ENCODE results near the gene SALL1.

Gene SALL1

GRCh38 chr16:51166091-51166490 lies 15.0 kb upstream of the SALL1 start:
- Histone ChIP-seq H2AK5ac (ENCODE audit: low read length) (no peak overlapping the region), H3K4ac (ENCODE audit: low read depth, low read length) (no peak overlapping the region), H3K36me3 (ENCODE audit: control insufficient read depth in 1 of 2, insufficient read depth in 2 of 2, low read length in 2 of 2) (no peaks in the 10 kb centered on the region), H3K79me2 (ENCODE audit: control insufficient read depth, insufficient read depth, low read length, poor library complexity) (no peaks in the 10 kb centered on the region), H3K27ac (ENCODE audit: low read depth, low read length) (no peak overlapping the region), H3K18ac (ENCODE audit: low read length) (no peak overlapping the region), H3K9ac (ENCODE audit: low read length) (no peak overlapping the region), H3K79me1 (ENCODE audit: low read length) (peaks cover 6% of the 10 kb centered on the region), H2BK120ac (ENCODE audit: insufficient read depth, low read length, poor library complexity) (peak overlapping the region; percentile 36), H4K12ac (ENCODE audit: low read depth, low read length) (no peak overlapping the region), H3K4me3 (ENCODE audit: low read depth, low read length) (no peak overlapping the region), H2AFZ (ENCODE audit: insufficient read depth, low read length, poor library complexity) (no peak overlapping the region), H4K8ac (ENCODE audit: low read depth, low read length) (no peak overlapping the region), H3K23ac (ENCODE audit: low read length) (no peak overlapping the region), H4K91ac (ENCODE audit: low read depth, low read length) (no peak overlapping the region), H3K9me3 (ENCODE audit: insufficient read depth, low read depth, low read length) (peaks cover 1% of the 10 kb centered on the region), H3K14ac (ENCODE audit: low read length) (no peak overlapping the region), H3K4me2 (ENCODE audit: low read length) (no peak overlapping the region), H3K4me1 (ENCODE audit: control insufficient read depth in 1 of 2, insufficient read depth in 2 of 2, low read length in 2 of 2) (peaks cover 25 to 31% of the 10 kb centered on the region in 2 experiments), H2BK12ac (ENCODE audit: low read length) (peak overlapping the region; percentile 18), H3K27me3 (ENCODE audit: insufficient read depth, low read length) (no peaks in the 10 kb centered on the region), H2BK5ac (ENCODE audit: low read depth, low read length, poor library complexity) (no peak overlapping the region)
- no peak for DNase-seq
- WGBS (ENCODE audit: extremely low coverage, insufficient coverage, insufficient read length) = no CpG with 5 or more reads among the region's 3 CpGs

- Histone ChIP-seq H4K91ac (ENCODE audit: low read depth, low read length) (no peak overlapping the region), H3K4me2 (ENCODE audit: low read length) (no peak overlapping the region), H2AK5ac (ENCODE audit: low read length) (no peak overlapping the region), H2BK5ac (ENCODE audit: low read depth, low read length, poor library complexity) (no peak overlapping the region), H4K12ac (ENCODE audit: low read depth, low read length) (no peak overlapping the region), H3K18ac (ENCODE audit: low read length) (no peak overlapping the region), H3K36me3 (ENCODE audit: control insufficient read depth in 1 of 2, insufficient read depth in 2 of 2, low read length in 2 of 2) (no peaks in the 10 kb centered on the region), H2BK12ac (ENCODE audit: low read length) (no peak overlapping the region), H3K4me3 (ENCODE audit: low read depth, low read length) (no peak overlapping the region), H3K9me3 (ENCODE audit: insufficient read depth, low read depth, low read length) (no peaks in the 10 kb centered on the region), H4K8ac (ENCODE audit: low read depth, low read length) (no peak overlapping the region), H3K23ac (ENCODE audit: low read length) (no peak overlapping the region), H2AFZ (ENCODE audit: insufficient read depth, low read length, poor library complexity) (no peak overlapping the region), H3K4ac (ENCODE audit: low read depth, low read length) (no peak overlapping the region), H3K79me2 (ENCODE audit: control insufficient read depth, insufficient read depth, low read length, poor library complexity) (no peaks in the 10 kb centered on the region), H3K4me1 (ENCODE audit: control insufficient read depth in 1 of 2, insufficient read depth in 2 of 2, low read length in 2 of 2) (peaks cover 25 to 31% of the 10 kb centered on the region in 2 experiments), H3K27ac (ENCODE audit: low read depth, low read length) (no peak overlapping the region), H3K27me3 (ENCODE audit: insufficient read depth, low read length) (no peaks in the 10 kb centered on the region), H3K79me1 (ENCODE audit: low read length) (peaks cover 6% of the 10 kb centered on the region), H3K14ac (ENCODE audit: low read length) (no peak overlapping the region), H2BK120ac (ENCODE audit: insufficient read depth, low read length, poor library complexity) (no peak overlapping the region), H3K9ac (ENCODE audit: low read length) (no peak overlapping the region)
- no peak for DNase-seq
- WGBS (ENCODE audit: extremely low coverage, insufficient coverage, insufficient read length) = no CpG with 5 or more reads among the region's 1 CpG
Observed at GRCh38 chr16:51165043-51165442, 14.0 kb upstream of the SALL1 start.

GRCh38 chr16:51164574-51164973 lies 13.5 kb upstream of the SALL1 start:
- Histone ChIP-seq H3K4me1 (ENCODE audit: control insufficient read depth in 1 of 2, insufficient read depth in 2 of 2, low read length in 2 of 2) (peaks cover 25 to 31% of the 10 kb centered on the region in 2 experiments), H2AK5ac (ENCODE audit: low read length) (no peak overlapping the region), H3K4ac (ENCODE audit: low read depth, low read length) (no peak overlapping the region), H3K18ac (ENCODE audit: low read length) (no peak overlapping the region), H3K23ac (ENCODE audit: low read length) (no peak overlapping the region), H3K14ac (ENCODE audit: low read length) (no peak overlapping the region), H3K27ac (ENCODE audit: low read depth, low read length) (no peak overlapping the region), H3K79me2 (ENCODE audit: control insufficient read depth, insufficient read depth, low read length, poor library complexity) (no peaks in the 10 kb centered on the region), H2BK12ac (ENCODE audit: low read length) (peak overlapping the region; percentile 29), H3K9ac (ENCODE audit: low read length) (no peak overlapping the region), H3K9me3 (ENCODE audit: insufficient read depth, low read depth, low read length) (no peaks in the 10 kb centered on the region), H3K4me2 (ENCODE audit: low read length) (no peak overlapping the region), H3K36me3 (ENCODE audit: control insufficient read depth in 1 of 2, insufficient read depth in 2 of 2, low read length in 2 of 2) (no peaks in the 10 kb centered on the region), H3K27me3 (ENCODE audit: insufficient read depth, low read length) (no peaks in the 10 kb centered on the region), H2BK5ac (ENCODE audit: low read depth, low read length, poor library complexity) (no peak overlapping the region), H4K12ac (ENCODE audit: low read depth, low read length) (no peak overlapping the region), H2AFZ (ENCODE audit: insufficient read depth, low read length, poor library complexity) (no peak overlapping the region), H2BK120ac (ENCODE audit: insufficient read depth, low read length, poor library complexity) (no peak overlapping the region), H4K91ac (ENCODE audit: low read depth, low read length) (peak overlapping the region; percentile 9), H3K79me1 (ENCODE audit: low read length) (peaks cover 6% of the 10 kb centered on the region), H3K4me3 (ENCODE audit: low read depth, low read length) (no peak overlapping the region), H4K8ac (ENCODE audit: low read depth, low read length) (no peak overlapping the region)
- no peak for DNase-seq
- no CpG with 5 or more reads among the region's 2 CpGs for WGBS (ENCODE audit: extremely low coverage, insufficient coverage, insufficient read length)

- Histone ChIP-seq H3K4me3 (ENCODE audit: low read depth, low read length) (no peak overlapping the region), H3K4me2 (ENCODE audit: low read length) (no peak overlapping the region), H3K14ac (ENCODE audit: low read length) (peak overlapping the region; percentile 41), H2BK5ac (ENCODE audit: low read depth, low read length, poor library complexity) (no peak overlapping the region), H3K4me1 (ENCODE audit: control insufficient read depth in 1 of 2, insufficient read depth in 2 of 2, low read length in 2 of 2) (peaks cover 25 to 31% of the 10 kb centered on the region in 2 experiments), H3K9me3 (ENCODE audit: insufficient read depth, low read depth, low read length) (no peaks in the 10 kb centered on the region), H3K27me3 (ENCODE audit: insufficient read depth, low read length) (no peaks in the 10 kb centered on the region), H3K9ac (ENCODE audit: low read length) (no peak overlapping the region), H3K4ac (ENCODE audit: low read depth, low read length) (no peak overlapping the region), H2AFZ (ENCODE audit: insufficient read depth, low read length, poor library complexity) (no peak overlapping the region), H2BK12ac (ENCODE audit: low read length) (peak overlapping the region; percentile 51), H4K91ac (ENCODE audit: low read depth, low read length) (peak overlapping the region; percentile 7), H3K36me3 (ENCODE audit: control insufficient read depth in 1 of 2, insufficient read depth in 2 of 2, low read length in 2 of 2) (no peaks in the 10 kb centered on the region), H2BK120ac (ENCODE audit: insufficient read depth, low read length, poor library complexity) (no peak overlapping the region), H4K8ac (ENCODE audit: low read depth, low read length) (no peak overlapping the region), H3K18ac (ENCODE audit: low read length) (no peak overlapping the region), H3K23ac (ENCODE audit: low read length) (no peak overlapping the region), H3K27ac (ENCODE audit: low read depth, low read length) (peak overlapping the region; percentile 19), H3K79me2 (ENCODE audit: control insufficient read depth, insufficient read depth, low read length, poor library complexity) (no peaks in the 10 kb centered on the region), H4K12ac (ENCODE audit: low read depth, low read length) (no peak overlapping the region), H3K79me1 (ENCODE audit: low read length) (peaks cover 6% of the 10 kb centered on the region), H2AK5ac (ENCODE audit: low read length) (no peak overlapping the region)
- WGBS (ENCODE audit: extremely low coverage, insufficient coverage, insufficient read length) = no CpG with 5 or more reads among the region's 6 CpGs
- no peak for DNase-seq
Observed at GRCh38 chr16:51163894-51164566, 13.0 kb upstream of the SALL1 start.
